Activated naive CD8-positive, alpha-beta T cell treated with anti-CD3 and anti-CD28 coated beads, Interleukin-2, amount 50 U/mL, for 16 hours (primary cell): ENCODE results near the gene CGNL1.

Experiments
- DNase-seq: peaks from one replicate; pipeline ENCODE4 v3.0.0-alpha.2; 2020; ENCODE audit warnings: low read depth, low spot score

CGNL1 gene

GRCh38 chr15:57568299-57568698 is 192.0 kb downstream of the CGNL1 start:
- DNase-seq, result no peak

DNA sequence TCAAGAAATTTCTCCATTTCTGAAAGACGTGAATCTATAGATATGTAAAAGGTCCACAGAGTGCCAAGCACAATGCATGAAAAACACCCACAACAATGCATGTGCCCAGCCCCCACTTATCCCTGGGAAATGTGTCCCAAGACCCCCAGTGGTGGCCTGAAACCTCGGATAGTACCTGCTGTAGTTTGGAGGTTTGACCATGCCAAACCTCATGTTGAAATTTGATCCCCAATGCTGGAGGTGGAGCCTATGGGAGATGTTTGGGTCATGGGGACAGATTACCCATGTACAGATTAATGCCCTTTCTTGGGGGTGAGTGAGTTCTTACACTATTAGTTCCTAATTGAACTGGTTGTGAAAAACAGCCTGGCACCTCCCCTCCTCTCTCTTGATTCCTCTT is 194.0 kb downstream of the CGNL1 start:
- no peak for DNase-seq

DNA sequence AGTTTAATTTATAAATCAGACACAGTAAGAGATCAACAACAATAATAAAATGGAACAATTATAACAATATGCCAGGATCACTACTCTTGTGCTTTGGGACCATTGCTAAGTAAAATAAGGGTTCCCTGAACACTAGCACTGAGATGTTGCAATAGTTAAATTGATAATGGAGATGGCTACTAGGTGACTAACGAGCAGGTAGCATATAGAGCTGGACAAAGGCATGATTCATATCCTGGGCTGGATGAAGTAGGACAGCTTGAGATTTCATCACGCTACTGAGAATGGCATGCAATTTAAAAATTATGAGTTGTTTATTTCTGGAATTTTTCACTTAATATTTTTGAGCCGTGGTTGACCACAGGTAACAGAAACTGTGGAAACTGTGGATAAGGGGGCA is 194.7 kb downstream of the CGNL1 start:
- no peak for DNase-seq

- no peak for DNase-seq
Observed at GRCh38 chr15:57571725-57572124, 195.4 kb downstream of the CGNL1 start.

DNA sequence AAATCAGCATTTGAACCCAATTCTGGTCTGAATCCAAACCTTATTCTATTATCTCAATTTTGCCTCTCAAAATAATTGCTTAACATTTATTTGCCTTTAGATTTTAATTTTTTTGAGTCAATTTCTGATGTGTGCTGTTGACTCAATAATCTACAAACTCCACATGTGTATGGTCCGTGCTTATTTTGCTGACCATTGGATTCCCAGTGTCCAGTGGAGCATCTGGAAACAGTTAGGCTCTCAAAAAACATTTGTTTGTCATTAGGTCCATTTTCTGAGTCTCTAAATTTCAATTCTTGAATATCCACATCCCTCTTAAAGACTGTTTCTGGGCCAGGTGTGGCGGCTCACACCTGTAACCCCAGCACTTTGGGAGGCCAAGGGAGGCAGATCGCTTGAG is 196.2 kb downstream of the CGNL1 start:
- DNase-seq, result no peak

GRCh38 chr15:57573151-57573550 is 196.8 kb downstream of the CGNL1 start:
- DNase-seq, result no peak

- DNase-seq, result no peak
Observed at GRCh38 chr15:57575363-57575762, 199.1 kb downstream of the CGNL1 start.

- no peak for DNase-seq
Observed at GRCh38 chr15:57578288-57578900, 202.1 kb downstream of the CGNL1 start.

DNA sequence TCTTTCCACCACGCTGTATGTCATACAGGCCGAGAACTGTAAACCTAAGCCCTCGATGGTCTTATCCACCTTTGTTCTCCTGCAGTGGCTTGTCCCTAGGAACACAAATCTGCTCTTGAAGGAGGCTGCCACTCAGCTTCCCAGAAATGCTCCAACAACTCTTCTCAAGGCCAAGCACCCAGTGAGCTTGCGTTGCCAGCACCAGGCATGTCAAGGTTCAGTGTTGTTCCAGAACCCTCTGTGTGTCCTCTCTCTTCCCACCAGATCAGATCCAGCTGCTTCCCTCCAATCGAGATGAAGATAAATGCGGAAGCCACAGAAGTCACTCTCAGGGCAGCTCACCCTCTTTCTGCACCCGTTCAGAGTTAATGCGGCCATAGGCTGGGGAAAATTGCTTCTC is 204.1 kb downstream of the CGNL1 start:
- no peak for DNase-seq

DNA sequence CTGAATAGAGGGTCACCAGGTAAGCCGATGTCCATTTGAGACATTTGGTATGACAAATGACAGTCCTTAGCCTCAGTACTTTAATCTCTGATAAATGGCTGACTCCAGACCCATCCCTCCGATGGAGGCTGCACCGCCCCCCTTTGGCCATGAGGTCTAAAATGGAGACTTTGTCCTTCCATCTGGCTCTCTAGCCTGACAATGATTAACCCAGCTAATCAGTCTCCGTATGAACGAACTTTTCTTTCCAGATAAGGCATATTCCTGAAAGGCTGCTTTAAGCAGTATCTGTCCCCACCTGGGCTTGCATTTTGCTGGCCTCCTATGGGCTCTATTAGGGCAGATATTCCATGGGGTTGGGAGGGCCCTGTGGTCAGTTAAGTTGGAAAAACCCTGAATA is 204.6 kb downstream of the CGNL1 start:
- DNase-seq, result no peak

DNA sequence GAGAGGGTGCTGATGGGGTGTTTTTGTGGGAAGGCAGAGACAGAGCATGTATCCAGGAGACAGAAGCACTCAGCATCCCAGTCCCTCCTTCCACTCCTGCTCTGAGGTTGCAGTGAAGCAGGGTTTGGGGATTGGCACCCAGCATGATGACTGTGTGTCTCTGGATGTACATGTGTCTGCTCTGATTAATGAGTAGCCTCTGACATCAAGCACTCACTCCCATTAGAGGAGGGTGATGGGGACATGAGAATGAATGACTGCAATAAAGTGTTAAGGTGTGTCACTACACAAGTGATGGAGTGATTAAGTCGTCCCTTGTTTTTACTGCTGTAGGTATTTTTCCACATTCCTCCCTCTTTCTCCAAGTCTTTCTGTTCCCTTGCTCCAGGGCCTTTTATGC is 205.8 kb downstream of the CGNL1 start:
- DNase-seq, result no peak

- DNase-seq, result no peak
Observed at GRCh38 chr15:57583282-57583681, 207.0 kb downstream of the CGNL1 start.

- DNase-seq, result no peak
Observed at GRCh38 chr15:57583720-57584119, 207.4 kb downstream of the CGNL1 start.

DNA sequence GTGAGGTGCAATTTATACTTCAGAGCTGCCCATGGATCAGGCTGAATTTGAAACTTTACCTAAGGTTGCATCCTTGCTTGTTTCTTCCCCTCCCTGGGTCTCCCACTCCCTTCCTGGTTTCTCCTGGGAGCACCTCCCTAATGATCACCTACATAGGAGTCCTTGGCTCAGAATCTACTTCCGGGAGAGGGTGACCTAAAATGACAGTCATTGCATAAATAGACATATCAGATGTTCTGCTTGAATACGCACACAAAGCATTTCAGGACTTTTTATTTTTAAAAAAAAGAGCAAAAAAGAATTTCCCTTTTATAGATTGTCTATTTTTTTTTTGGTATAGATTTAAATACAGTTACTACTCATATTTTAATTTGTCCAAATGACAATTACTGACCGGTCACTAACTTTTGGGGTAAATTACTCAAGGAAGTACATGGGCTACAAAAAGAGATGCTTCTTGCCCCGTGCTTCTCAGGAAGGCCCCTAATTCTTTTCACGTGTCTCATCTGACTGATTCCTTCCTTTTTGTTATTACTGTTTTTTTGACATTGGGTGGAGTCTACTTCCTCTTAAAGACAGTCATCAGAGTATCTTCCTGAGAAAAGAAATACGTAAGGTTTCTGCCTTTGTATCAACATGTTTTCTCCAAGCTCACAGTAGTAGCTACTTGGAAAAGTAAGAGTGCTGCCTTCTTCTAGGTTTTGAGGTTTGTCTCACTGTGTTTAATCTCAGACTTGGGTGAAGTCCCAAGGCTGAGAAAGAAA is 210.5 kb downstream of the CGNL1 start:
- no peak for DNase-seq

- DNase-seq, result no peak
Observed at GRCh38 chr15:57589281-57589680, 213.0 kb downstream of the CGNL1 start.

DNA sequence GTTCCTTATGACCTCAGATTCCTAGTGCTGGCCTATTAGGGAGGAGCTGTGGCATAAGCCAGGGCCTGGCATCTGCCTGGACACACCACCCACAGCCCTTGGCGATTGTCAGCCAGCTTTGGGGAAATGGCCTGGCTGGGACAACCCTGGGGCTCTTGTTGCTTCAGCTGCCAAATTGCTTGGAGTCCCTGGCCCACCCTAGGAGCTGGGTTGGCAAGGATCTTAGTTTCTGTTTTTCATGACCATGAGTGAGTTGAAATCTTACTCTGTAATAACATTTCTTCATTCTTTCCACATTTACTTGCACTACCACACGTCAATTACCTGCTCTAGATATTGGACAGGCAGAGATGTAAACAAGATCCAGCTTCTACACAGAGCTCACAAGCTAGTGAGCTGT is 213.4 kb downstream of the CGNL1 start:
- no peak for DNase-seq

DNA sequence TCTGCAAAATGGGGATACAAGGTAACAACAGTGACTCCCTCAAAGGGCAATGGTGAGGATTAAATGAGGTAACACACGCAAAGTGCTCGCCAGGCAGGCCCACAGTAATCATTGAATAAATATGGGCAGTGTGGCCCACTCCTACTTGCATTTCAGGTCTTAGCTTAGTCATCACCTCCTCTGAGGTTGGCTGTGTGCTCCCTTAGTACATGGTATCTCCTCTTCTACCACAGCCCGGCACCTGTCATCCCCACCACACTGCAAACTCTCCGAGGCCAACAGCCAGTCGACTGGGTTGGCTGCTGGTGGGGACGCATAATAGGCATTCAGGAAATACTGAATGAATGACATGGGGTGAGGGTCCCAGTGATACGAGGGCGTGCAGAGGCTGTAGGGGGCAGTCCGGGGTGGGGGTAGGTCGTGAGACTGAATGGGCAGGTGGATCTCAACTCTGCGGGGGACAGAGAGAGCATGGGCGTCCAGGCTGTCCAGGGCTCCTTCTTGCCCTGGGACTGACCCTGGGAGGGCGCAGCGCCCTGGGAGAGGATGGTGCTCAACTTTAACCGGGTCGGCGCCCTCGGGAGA is 215.0 kb downstream of the CGNL1 start:
- no peak for DNase-seq

DNA sequence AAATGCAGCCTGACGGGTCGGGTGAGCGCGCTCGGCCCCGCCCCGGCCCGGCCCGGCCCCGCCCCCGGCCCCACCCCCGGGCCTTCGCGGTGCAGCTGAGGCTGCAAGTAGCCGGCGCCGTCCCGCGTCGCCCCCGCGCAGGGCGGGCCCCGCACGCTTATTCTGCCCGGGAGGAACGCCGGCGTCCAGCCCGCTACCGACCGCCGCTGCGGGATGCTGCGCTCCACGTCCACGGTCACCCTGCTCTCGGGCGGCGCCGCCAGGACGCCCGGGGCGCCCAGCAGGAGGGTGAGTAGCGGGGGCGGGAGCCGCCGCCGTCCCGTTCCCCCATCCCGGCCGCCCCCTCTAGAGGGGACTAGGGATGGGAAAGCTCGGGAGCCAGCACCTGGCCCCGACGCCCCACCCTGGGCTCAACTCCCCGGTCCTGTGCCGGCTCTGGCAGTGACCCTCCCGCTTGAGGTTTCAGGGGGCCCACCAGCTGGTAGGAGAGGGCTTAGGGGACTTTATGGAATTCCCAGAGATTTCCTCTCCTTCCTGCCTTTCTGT is 215.6 kb downstream of the CGNL1 start, which contains the start of gene MYZAP:
Gene MYZAP (plus strand): TSS at position 83 of the 546 bp plus-strand sequence. CDS start 131 bp downstream, at position 214.
- DNase-seq, result no peak

DNA sequence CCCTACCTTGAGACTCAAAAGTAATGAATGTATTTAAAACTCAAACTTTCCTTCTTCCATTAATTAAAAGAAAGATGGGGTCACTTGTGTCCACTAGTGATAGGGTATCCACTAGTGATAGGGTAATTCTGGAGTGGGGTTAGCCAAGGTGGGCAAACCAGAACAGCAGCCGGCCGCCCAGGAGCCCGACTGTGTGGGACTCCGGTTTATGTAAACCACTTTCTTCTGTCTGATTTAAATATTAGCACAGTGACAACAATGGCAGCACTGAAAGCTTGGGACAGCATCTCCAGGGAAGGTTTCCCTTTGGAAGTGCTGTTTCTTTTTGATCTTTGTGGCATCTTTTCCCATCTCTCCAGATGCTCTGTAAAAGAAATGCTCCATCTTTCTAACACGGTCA is 216.1 kb downstream of the CGNL1 start:
- DNase-seq, result no peak

DNA sequence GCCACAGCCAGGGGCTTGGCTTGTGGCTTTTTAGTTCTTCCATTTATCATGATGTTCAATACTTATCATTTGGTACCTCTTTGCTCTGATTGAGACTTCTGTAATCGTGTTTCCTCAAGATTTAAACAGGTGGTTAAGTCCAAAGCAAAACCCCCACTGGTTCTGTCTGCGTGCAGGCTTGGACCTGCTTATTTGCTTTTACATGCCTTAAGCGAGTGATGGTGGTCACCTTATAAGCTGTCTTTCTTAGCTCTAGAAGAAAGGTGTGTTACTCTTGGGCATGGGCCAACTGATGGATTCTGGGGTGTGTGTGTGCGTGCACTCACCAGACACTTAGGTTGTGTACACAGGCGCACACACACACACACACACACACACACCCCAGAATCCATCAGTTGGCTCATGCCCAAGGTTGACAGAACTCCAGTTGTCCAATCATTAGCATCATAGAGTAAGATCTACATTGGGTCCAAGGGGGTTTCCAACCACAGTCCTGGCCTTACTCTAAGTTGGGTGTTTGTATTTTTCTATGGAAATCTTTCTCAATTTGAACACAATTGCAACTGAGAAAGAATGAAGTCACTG is 216.6 kb downstream of the CGNL1 start:
- no peak for DNase-seq

GRCh38 chr15:57594479-57594878 is 218.2 kb downstream of the CGNL1 start:
- DNase-seq, result no peak
